Measurements from ENCODE around the gene EXPH5. TPM values are rescaled to one million over a fixed set of nuclear protein-coding genes. Genes with fewer than 3 reads are reported as not detected.

EXPH5 gene
- total RNA-seq, 2 donors from 2014 or later, result 0.95 to 1.3 TPM

- intact Hi-C loops (cut with DNase I), result no loop called here
- no peak for DNase-seq (ENCODE audit: low spot score)
These were observed 99.4 kb downstream of the EXPH5 start for GRCh38 chr11:108494182-108494581.

GRCh38 chr11:108491936-108492335 lies 101.6 kb downstream of the EXPH5 start:
- intact Hi-C loops (cut with DNase I), result no loop called here
- DNase-seq (ENCODE audit: low spot score), result no peak

- no peak for DNase-seq (ENCODE audit: low spot score)
- intact Hi-C loops (cut with DNase I), result no loop called here
These were observed 106.7 kb downstream of the EXPH5 start for GRCh38 chr11:108486828-108487227.

GRCh38 chr11:108486331-108486730 lies 107.2 kb downstream of the EXPH5 start:
- intact Hi-C loops (cut with DNase I), result no loop called here
- no peak for DNase-seq (ENCODE audit: low spot score)

GRCh38 chr11:108483163-108483562 lies 110.4 kb downstream of the EXPH5 start:
- no peak for DNase-seq (ENCODE audit: low spot score)
- intact Hi-C loops (cut with DNase I), result no loop called here

- no peak for DNase-seq (ENCODE audit: low spot score)
- intact Hi-C loops (cut with DNase I), result no loop called here
These were observed 118.7 kb downstream of the EXPH5 start for GRCh38 chr11:108474664-108475463.

GRCh38 chr11:108472681-108473080 lies 120.9 kb downstream of the EXPH5 start:
- intact Hi-C loops (cut with DNase I), result no loop called here

GRCh38 chr11:108468478-108468864 lies 125.1 kb downstream of the EXPH5 start:
- no peak for DNase-seq (ENCODE audit: low spot score)
- intact Hi-C loops (cut with DNase I), result loop anchor here in 1 of 2 donors (10.0 kb wide), 1 partner anchor 414 kb away; no protein-coding TSS in a partner anchor

More at GRCh38 chr11:108472681-108473080, 120.9 kb downstream of the EXPH5 start:
- DNase-seq (ENCODE audit: low spot score), result no peak

- intact Hi-C loops (cut with DNase I), result loop anchor here in 1 of 2 donors (10.0 kb wide), 1 partner anchor 412 kb away; no protein-coding TSS in a partner anchor
- DNase-seq (ENCODE audit: low spot score), result peak; percentile 98
These were observed 126.3 kb downstream of the EXPH5 start, which contains the start of gene C11orf65 for GRCh38 chr11:108467091-108467823. Gene C11orf65 (minus strand): TSS chr11:108467529. CDS start chr11:108461559, 5,970 bp downstream.

- intact Hi-C loops (cut with DNase I), result loop anchor here in 1 of 2 donors (10.0 kb wide), 1 partner anchor 412 kb away; no protein-coding TSS in a partner anchor
- no peak for DNase-seq (ENCODE audit: low spot score)
These were observed 127.2 kb downstream of the EXPH5 start for GRCh38 chr11:108466405-108466804.

Other genes starting within 250 kb of the EXPH5 start
- gene C11orf65, start 126.2 kb downstream of the EXPH5 start, total RNA-seq, result under 1 TPM; 0.19 to 0.38 TPM
- 10 to 100 TPM; 55.5 to 59.8 TPM for gene POGLUT3, start 95.4 kb downstream of the EXPH5 start, total RNA-seq
- gene DDX10, start 71.3 kb upstream of the EXPH5 start, total RNA-seq, result 10 to 100 TPM; 21.1 to 21.3 TPM

All from posterior vena cava (tissue), 2 donors.